ENCODE measurements around the gene EHBP1.
"Not testable (repeated sequence)": the region's sequence is repeated elsewhere in the genome, so short reads cannot be mapped to it uniquely, and the experiment has no call there.

The EHBP1 gene

DNA sequence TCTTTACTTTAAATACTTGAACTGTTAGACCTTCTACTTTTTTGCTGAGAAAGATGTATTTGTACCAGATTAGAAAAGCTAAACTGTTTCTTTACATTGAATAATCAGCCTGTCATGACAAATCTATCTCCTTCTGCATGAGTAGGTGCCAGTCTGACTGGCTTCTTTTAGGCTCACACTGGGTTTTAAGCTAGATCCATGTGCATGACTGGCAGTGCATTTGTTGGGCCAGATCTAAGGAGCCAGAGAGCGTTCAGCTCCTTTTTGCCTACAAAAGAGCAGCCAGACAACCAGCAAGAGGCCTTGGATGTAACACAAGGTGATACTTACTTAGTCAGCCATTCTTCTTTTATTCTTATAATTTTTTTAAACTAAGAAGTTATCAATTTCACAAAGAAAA is 263.2 kb downstream of the EHBP1 start:
- DNase-seq, result no peak

DNA sequence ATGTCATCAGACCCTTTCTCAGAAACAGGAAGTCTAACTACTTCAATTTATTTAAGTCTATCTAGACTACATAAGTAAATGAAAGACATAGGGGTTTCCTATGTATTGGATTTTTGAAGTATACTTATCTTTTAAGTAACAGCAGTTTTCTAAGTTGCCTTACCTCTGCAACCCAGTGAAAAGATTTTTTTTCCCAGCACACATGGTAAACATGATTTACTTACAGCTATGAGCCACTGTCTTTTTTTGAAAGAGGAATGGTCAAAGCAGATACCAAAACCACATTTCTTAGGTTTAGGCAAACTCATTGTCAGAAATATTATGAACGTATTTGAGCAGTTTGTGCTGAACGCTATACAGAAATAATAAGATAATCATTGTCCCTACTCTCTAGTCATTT is 266.4 kb downstream of the EHBP1 start:
- DNase-seq, result no peak

DNA sequence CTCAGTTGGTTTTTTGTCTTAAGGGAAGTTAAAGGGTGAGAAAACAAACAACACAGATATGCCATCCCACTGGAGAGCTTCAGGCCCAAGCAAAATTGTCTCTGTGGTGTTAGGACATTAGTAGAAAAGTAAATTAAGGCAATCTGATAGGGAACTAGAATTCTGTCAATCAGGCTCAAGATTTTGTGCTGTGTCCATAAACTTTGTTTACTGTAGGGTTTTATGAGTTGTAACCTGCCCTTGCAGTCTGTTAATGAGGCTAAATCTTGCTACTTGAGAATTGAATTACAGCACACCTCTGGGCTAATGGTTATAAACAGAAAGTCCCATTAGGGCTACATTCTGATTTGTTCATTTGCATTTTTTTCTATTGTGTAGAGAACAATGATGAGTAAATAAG is 267.1 kb downstream of the EHBP1 start:
- no peak for DNase-seq

DNA sequence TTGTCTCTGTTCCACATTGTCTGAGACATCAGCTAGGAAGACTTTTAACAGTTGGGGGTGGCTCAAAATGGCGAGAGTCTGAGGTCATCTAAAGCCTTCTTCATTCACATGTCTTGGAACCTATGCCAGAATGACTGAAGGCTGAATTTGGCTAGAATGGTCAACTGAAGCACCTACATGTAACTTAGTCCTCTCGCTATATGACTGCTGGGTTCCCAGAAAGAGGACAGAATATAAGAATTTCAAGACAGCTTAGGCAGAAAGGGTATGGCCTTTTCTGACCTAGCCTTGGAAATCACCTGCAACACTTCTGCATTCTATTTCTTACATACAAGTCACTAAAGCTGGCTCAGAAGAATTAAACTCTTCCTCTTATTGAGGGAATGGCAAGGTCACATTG is 269.5 kb downstream of the EHBP1 start:
- DNase-seq, result no peak

DNA sequence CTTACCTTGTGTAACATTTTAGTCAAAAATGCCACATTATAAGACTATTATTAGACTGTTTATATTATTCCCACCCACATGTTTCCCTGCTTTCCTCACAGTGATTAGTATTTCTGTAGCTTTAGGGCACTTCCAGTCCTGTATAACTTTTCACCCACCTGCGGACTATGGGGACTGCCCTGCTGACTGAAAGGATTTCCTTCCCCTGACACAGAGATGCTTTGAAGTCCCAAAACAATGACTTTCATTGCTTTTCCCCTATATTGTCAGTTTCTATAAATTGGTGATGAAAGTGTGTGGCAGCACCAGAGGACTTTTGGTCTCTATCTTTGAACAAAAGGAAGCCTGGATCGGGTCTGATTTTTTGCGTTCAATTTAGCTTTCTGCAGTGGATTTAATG is 286.1 kb downstream of the EHBP1 start:
- no peak for DNase-seq

DNA sequence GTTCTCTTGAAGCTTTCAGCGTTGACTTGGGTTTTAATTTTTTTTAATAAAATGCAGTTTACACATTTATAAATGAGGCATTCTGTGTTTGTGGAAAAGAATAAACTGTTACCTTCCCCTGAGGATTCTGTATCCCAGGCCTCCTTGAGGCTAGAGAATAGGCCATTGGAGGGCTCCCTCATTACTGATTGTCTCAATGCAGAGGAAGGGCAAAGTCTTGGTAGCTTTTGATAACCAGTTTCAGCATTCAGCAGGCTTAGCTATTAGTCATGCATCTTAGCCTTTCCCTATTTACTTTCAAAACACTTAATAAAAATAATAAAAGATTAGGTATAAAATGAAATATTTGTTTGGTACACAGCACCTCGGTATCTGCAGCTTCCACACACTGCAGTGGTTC is 287.0 kb downstream of the EHBP1 start:
- no peak for DNase-seq

DNA sequence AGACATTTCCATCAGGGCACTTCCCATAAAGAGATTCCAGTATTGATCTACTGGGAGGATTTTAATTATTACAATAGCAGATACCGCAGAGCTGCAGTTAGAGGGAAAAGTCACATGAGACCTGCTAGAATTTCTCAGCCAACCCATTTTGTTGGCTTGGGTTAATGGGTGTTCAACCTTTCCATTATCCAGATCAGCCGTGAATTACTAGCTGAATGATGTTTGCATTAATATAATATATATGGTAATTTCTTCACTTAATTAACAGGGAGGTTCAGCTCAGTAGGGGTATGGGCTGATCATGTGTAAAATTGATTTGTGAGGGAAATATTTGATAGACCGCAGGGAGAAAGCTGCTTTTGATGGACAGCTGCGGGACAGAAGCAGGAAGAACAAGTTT is 288.7 kb downstream of the EHBP1 start:
- DNase-seq, result no peak

DNA sequence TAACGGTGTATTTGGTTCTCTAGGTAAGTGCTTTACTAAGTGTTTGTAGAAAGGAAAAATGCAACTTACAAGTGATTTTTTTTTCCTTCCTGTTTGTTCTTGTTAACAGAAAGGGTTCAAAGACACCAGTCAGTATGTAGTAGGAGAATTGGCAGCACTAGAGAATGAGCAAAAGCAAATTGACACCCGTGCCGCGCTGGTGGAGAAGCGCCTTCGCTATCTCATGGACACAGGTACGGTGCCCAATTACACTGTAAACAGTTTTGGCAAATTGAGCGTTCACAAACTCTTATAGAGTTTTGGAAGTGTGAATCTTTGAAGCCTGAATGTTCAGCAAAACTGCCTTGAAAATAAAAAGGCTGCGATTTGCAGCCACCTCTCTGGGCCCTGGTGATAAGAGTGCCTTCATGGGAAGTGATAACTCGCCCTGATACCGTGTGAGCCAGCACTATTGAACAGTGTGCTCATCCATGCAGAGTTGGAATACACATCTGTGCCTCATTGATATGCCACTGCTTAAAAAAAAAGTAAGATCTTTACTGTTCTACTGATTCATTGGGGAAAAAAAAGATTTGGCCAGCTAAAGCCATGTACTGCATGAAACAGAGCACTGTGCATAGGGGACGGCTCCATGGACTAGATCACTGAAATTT is 291.1 kb downstream of the EHBP1 start:
- no peak for DNase-seq

DNA sequence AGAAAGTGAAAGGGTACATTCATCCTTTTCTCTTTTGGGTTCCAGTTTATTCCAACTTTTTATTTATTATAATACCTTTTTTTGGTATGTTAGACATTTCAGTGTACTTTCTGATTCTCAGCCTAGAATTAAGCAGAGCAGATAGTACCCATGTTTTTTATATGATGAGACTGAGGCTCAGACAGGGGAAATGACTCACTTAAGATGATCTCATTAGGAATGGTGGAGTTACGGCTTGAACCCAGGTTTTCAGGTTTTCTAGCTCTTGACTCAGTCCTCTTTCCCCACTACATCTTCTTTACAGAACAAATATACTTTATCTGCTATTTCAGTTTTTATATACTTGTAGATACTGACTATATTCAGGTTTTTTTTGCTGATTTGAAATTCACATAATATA is 293.4 kb downstream of the EHBP1 start:
- no peak for DNase-seq

DNA sequence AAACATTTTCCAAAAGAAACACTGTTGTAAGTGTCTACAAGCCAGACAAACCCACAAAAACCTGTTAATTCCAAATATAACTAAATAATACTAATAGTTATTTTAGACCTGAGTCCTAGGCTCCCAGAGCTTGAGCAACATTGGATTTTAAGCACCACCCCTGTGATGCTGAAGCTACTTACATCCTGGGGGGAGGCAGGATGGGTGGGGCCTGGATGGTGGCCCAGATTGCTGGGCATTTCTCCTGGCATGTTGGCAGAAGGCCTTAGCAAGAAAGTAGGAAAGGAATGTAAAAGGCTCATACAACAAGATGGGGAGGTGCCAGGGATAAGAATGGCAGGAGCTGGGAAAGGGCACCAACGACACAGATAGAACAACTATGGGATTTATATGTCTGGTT is 294.4 kb downstream of the EHBP1 start:
- no peak for DNase-seq

DNA sequence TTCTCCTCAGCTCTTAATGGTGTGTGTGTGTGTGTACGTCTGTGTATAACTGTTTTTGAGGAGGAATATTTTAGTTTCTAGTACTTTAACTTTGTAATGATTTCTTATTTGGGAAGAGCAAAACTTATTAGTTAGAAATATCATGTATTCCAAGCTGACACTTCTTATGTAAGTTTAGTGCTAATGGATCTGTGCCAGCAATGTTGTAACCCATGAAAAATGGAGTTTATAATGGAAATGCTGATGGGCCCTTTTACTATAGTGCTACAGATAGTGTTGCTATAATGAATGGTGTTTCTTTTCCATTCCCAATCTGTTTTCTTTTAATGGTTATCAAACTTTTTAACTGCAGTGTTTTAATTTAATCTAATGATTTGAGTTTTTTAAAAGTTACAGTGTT is 295.3 kb downstream of the EHBP1 start:
- DNase-seq, result no peak

DNA sequence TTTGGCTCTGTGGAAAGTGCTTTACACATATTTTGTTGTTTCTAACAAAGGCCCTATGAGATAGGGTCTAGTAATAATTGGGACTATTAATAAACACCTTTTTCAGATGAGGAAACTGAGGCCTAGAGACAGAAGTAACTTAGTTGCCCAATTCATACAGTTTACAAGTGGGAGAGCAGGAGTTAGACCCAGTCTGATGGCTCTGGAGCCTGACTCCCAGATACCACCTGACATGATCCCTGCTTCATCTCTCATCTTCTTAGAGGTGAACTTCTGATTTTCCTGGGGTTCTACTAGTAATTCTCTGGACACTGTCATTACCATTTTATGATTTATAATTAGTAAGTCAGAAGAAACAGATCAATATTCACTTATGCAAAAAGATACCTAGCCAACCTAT is 296.1 kb downstream of the EHBP1 start:
- DNase-seq, result no peak

DNA sequence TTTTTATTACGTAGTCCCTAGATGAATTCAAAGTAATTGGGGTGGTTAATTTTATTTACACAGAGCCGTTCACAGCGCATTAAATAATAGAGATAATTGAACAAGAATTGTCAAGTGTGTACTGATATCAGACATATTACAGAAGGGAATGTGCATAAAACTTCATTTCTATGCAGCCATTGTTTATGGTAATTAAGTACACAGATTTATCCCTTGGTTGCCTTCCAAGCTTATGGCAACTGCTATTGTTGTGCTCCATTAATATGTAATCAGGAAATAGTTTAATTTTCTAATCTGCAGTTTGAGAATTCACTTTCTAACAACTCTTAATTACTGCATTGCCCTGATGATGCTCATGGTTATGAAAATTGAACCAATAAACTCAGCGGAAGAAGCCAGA is 297.8 kb downstream of the EHBP1 start:
- no peak for DNase-seq

DNA sequence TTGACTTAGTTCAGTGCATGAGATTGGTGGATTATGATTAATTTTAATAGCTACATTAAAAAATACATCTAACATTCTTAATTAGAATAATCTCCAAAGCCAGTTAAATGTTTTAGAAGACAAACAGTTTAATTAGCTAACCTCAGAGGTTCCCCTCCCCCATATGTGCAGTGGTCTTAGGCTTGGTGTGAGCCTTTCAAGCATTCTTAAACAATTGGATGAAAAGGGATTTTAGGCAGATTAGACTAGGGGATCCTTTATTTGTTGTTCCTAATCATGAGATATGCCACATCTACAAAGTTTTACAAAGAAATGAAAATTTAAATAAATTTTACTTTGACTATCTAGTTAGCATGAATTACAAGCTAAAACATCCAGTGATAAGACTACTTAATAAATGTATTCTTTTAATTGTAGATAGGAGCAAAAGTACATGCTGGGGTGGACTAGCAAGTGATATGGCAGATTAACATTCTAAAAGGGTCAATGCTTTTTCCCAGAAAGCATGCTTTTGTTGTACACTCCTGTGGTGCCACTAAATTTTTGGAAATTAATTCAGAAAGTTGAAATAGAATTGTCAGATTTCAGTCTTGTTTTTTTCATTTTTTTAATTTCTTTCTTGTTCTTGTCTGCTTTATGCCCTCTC is 302.4 kb downstream of the EHBP1 start:
- no peak for DNase-seq

DNA sequence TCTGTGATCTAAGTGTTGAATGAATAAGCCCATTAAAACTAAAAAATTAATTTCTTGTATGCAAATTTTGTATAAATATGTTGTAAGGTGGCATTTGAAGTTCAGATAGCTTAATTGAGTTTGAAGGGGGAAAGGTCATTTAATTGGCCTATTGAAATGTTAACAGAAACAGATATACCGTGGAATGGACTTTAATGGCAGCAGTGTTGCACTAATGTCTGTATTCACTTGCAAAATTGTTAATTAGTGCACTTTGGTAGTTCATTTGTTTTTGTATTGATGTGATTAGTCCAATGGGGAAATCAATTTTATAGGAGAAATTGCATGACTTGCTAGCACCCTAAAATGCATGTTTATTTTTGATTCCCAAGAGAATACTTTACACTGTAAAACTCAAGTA is 303.3 kb downstream of the EHBP1 start:
- no peak for DNase-seq

DNA sequence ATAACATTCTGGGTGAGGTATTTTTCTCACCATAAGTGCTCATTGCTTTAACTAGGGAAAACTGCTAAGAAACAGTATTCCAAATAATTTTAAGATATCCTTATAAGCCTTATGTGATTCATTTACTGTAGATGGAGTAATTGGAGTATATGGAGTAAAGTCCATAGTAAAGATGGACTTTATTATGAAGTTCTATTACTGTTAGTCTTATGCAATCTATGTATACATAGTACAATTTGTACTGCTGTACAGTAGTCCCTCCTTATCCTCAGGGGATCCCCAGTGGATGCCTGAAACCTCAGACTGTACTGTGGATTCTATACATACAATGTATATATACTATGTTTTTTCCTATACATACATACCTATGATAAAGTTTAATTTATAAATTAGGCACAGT is 304.0 kb downstream of the EHBP1 start:
- no peak for DNase-seq

DNA sequence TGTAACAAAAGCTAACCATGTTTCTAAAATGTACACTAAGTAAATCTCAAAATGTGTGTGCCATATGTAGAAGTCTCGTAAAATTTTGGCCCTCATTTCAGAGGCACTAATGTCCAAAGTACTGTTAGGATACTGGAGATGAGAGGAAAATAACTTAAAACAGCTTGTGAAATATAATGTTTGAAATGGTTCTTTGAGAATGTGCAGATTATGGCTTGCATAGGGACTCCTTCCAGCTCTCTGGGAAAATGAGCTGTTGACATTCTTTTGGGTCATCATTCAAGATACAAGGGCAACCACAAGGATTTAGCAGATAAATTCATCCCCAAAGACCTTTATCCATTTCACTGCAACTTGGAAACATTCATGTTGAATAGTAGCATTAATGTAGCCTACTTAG is 307.0 kb downstream of the EHBP1 start:
- no peak for DNase-seq

DNA sequence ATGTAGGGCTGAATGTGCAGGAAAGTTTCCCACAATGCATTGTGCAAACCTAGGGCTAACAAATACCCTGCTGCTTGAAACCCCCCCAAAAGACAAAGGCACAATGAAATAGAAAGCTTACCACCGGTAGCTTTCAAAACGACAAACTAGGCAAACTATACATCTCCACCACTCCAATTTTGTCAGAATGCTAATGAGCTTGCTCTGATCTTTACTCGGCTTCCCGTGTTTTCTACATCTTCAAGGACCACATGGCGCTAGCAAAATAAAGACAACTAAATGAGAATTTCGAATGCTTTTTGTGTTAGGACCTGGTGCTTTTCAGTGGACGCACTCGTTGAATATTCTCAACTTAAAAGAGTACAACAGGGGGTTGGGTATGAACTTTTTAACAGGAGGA is 307.9 kb downstream of the EHBP1 start:
- DNase-seq, result no peak

DNA sequence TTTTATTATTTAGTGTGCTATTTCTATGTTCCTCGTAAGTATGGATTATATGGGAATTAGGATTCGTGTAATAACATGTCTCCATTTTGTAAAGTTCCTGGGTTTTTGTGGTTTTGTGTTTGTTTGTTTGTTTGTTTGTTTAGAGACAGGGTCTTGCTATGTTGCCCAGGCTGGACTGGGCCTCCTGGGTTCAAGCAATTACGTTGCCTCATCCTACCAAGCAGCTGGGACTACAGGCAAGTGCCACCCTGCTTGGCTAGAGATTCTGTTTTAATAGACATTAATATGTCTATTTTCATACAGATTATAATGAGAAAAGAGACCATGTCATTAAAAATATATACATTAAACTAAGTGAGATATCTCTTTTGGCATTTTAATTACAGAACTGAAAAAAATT is 309.9 kb downstream of the EHBP1 start:
- no peak for DNase-seq

DNA sequence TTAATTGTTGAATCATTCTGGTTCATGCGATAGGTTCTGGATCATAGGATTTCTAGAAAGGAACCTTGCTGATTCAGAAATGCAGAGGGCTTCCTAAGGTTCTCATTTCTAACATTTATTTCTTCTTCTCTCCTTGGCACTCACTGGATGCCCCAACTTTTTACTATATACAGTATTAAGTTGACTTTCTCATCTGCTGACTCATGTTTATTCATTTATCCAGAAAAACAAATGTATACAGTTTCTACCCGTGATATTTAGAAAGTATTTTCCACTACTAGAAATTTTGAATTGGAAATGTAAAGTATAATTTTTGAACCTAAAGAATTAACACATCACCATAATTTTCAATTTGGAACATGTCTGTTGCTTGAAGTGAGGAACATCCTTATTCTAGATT is 312.9 kb downstream of the EHBP1 start:
- DNase-seq, result no peak

DNA sequence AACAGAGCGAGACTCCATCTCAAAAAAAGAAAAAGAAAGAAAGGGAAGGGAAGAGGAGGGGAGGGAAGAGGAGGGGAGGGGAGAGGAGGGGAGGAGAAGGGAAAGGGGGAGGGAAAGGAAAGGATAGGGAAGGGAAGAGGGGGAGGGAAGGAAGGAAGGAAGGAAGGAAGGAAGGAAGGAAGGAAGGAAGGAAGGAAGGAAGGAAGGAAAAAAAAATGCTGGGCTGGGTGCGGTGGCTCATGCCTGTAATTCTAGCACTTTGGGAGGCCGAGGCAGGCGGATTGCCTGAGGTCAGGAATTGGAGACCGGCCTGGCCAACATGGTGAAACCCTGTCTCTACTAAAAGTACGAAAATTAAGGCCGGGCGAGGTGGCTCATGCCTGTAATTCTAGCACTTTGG is 314.2 kb downstream of the EHBP1 start:
- DNase-seq, result not testable (repeated sequence)

DNA sequence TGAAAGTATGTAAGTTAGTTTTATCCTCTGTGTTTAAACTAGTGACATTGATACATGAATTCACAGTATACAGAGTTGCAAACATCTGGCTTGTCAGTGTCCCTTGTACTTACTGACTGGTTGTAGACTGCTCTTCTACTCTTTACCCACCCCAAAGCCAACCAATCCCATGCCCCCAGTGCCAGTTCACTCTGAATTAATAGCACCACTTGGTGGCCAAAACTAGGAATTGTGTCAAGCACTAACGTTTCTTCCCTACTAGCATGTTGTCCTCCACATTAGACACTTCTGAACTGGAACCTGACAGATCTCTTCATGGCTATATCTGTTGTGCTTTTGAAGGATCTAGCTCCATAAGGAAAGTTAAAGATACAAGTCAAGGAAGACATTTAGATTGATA is 317.9 kb downstream of the EHBP1 start:
- no peak for DNase-seq

DNA sequence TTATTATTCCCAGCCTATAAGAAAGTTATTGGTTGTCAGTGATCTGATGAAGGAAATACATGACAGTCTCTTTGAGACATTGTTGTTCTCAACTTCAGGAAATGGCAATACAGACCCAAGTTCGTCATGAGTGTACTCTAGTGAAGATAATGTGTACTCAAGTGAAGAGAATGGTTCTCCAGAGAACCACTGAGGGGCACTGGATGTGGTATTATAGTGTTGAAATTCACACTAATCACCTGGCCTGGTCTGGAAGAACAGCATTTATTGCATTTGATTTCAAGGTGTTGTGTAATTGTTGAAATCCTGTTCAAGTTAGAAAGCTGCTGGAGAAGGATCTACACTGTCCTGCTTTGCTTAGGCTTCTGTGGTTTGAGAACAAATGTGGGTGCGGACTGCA is 321.7 kb downstream of the EHBP1 start:
- no peak for DNase-seq

DNA sequence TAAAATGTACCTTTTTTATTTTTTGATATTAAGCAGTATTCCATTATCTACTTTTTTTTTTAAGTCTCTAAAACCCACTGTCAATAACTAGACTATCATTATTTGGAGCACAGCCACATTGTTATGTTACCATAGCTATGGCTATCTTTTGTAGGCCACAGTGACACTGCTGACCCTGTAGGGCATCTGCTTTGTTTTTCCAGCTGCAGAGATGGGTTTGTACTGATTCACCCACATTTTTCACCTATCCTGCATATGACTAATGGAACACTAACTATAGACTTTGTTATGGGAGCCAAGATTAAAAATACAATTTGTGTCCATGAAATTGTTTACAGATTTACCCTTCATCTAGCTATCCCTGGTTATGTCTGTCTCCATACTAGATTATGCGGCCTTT is 323.5 kb downstream of the EHBP1 start:
- DNase-seq, result no peak

DNA sequence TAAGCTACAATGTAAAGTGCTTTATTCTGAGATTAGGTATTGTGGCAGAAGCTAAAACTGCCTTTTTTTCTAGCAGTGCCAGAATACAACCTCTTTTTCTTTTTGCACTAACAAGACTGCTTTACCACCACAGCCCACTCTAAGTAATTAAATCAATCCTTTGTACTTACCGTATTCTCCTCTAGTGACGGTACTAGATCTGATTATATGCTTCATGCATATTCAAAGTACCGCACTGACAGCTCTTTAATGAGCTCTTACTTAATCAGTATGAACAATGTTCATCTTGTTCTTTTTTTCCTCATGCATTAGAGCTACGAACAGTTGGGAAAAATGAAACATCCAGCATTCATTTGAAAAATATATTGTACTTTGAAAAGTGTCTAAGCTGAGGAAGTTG is 329.0 kb downstream of the EHBP1 start:
- no peak for DNase-seq
